ENCODE measurements around the gene SSBP2. TPM values are rescaled to one million over a fixed set of nuclear protein-coding genes. Genes with fewer than 3 reads are reported as not detected.

The SSBP2 gene
- total and polyA plus RNA-seq, 4 donors = 17.2 to 99.9 (median 27.3) TPM

DNA sequence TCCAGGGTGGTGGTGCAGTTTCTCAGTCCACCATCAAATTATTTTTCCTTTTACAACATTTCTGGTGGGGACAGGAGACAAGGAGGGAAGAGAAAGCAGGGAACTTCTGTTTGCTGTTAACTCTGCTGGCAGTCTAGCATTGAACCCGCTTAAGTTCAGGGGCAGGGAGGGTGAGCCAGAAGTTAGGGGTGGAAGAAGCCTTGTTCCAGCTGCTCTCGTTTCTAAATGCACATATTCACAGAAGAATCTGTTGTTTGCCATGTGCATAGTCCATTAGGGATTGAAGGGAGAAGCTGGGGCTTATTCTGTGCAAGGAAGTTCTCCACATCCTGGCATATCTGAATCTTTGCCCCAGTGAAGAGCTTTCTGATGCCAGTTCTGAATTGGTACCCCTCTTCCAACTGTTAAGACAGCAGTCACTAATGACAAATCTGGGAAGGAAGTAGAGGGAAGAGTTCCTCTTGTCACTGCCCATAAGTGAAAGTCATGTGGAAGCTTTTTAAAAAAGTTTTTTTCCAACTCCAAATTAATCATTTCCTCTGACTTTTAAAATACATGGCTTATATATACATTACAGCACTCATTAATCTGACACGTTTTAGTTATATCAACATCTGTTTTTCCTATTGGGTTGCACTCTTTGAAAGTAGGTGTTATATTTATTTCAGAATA lies 324.4 kb downstream of the SSBP2 start:
- no peak overlapping the region for H3K27ac ChIP-seq (ENCODE audit: low read depth in 1 of 2, low read length in 1 of 2)
- no peak overlapping the region for H3K4me3 ChIP-seq
- peaks cover 0 to 19% (median 9%) of the 10 kb centered on the region in 5 donors for H3K4me1 ChIP-seq (ENCODE audit: control insufficient read depth in 5 of 5, insufficient read depth in 5 of 5, low read length in 5 of 5)
- TF ChIP-seq, protein P1, sequence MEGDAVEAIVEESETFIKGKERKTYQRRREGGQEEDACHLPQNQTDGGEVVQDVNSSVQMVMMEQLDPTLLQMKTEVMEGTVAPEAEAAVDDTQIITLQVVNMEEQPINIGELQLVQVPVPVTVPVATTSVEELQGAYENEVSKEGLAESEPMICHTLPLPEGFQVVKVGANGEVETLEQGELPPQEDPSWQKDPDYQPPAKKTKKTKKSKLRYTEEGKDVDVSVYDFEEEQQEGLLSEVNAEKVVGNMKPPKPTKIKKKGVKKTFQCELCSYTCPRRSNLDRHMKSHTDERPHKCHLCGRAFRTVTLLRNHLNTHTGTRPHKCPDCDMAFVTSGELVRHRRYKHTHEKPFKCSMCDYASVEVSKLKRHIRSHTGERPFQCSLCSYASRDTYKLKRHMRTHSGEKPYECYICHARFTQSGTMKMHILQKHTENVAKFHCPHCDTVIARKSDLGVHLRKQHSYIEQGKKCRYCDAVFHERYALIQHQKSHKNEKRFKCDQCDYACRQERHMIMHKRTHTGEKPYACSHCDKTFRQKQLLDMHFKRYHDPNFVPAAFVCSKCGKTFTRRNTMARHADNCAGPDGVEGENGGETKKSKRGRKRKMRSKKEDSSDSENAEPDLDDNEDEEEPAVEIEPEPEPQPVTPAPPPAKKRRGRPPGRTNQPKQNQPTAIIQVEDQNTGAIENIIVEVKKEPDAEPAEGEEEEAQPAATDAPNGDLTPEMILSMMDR (IDR thresholded peaks at IDR 0.05; ENCODE audit: control extremely low read depth, extremely low read depth) = no peak
- H3K36me3 ChIP-seq (ENCODE audit: control insufficient read depth in 4 of 4, insufficient read depth in 4 of 4, low read length in 4 of 4) = peaks cover 0 to 6% (median under 1%) of the 10 kb centered on the region in 4 donors
- ATAC-seq (ENCODE audit: insufficient read depth, low FRiP score) = no peak
- DNase-seq = peak; percentile 52 to 87 (median 79)
- no peaks in the 10 kb centered on the region for H3K9me3 ChIP-seq (ENCODE audit: control insufficient read depth in 4 of 4, insufficient read depth in 3 of 4, low read length in 3 of 4)
- no peak overlapping the region for H3K9ac ChIP-seq (ENCODE audit: insufficient read depth in 1 of 2, low read length in 2 of 2)
- WGBS, 2 donors = 50 to 58% methylated on average over 3 of the region's 3 CpGs
- H3K27me3 ChIP-seq (ENCODE audit: control insufficient read depth in 3 of 3, insufficient read depth in 3 of 3, low read length in 2 of 3) = no peaks in the 10 kb centered on the region

DNA sequence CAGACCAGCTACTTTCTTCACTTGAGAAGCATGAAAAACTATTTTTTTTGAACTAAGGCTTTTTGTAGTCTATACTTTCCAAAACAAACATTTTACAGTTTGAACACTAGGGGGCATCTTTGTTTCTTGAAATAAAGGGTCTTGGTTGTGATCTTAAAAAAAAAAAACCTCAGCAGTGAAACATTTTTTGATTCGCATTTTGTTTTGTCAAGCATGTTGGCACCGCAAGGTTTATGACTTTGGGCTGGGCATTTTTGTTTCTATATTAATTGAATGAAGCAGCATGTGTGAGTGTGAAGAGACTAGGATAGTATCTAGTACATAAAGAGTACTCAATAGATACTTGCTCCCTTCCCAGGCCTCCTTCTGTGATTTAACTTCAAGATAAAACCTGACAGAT lies 325.3 kb downstream of the SSBP2 start:
- TF ChIP-seq, protein P1 (IDR thresholded peaks at IDR 0.05; ENCODE audit: control extremely low read depth, extremely low read depth) = peak; percentile 51
- Histone ChIP-seq H3K4me3 (no peak overlapping the region), H3K27ac (ENCODE audit: low read depth in 1 of 2, low read length in 1 of 2) (no peak overlapping the region), H3K36me3 (ENCODE audit: control insufficient read depth in 4 of 4, insufficient read depth in 4 of 4, low read length in 4 of 4) (peaks cover 0 to 6% (median 1%) of the 10 kb centered on the region in 4 donors), H3K9me3 (ENCODE audit: control insufficient read depth in 4 of 4, insufficient read depth in 3 of 4, low read length in 3 of 4) (no peaks in the 10 kb centered on the region), H3K9ac (ENCODE audit: insufficient read depth in 1 of 2, low read length in 2 of 2) (no peak overlapping the region), H3K27me3 (ENCODE audit: control insufficient read depth in 3 of 3, insufficient read depth in 3 of 3, low read length in 2 of 3) (no peaks in the 10 kb centered on the region), H3K4me1 (ENCODE audit: control insufficient read depth in 5 of 5, insufficient read depth in 5 of 5, low read length in 5 of 5) (peaks cover 0 to 19% (median 9%) of the 10 kb centered on the region in 5 donors)
- peak; percentile 17 to 79 (median 79) for DNase-seq
- ATAC-seq (ENCODE audit: insufficient read depth, low FRiP score) = peak; percentile 60
- WGBS, 2 donors = 6 to 10% methylated on average over 2 of the region's 2 CpGs

DNA sequence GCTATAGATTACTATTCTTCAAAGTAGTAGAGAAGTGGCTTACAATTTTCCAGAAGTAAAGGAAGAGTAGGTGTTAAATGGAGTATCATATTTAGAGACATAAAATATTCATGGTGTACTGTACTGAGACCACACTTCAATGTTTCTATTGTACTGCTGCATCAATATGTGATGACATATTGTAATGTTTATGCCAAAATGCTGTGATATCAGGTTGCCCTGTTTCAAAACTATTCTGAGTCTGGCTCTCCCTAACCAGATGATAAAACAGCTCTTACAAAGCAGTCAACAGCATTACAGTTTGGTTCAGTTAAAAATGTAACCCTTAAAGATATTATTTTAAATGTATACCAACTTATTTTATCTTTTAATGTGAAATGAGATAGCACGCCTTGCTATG lies 326.2 kb downstream of the SSBP2 start:
- Histone ChIP-seq H3K27ac (ENCODE audit: low read depth in 1 of 2, low read length in 1 of 2) (no peak overlapping the region), H3K4me1 (ENCODE audit: control insufficient read depth in 5 of 5, insufficient read depth in 5 of 5, low read length in 5 of 5) (peaks cover 0 to 19% (median 9%) of the 10 kb centered on the region in 5 donors), H3K36me3 (ENCODE audit: control insufficient read depth in 4 of 4, insufficient read depth in 4 of 4, low read length in 4 of 4) (peaks cover 0 to 9% (median 3%) of the 10 kb centered on the region in 4 donors), H3K9ac (ENCODE audit: insufficient read depth in 1 of 2, low read length in 2 of 2) (no peak overlapping the region), H3K9me3 (ENCODE audit: control insufficient read depth in 4 of 4, insufficient read depth in 3 of 4, low read length in 3 of 4) (no peaks in the 10 kb centered on the region), H3K4me3 (no peak overlapping the region), H3K27me3 (ENCODE audit: control insufficient read depth in 3 of 3, insufficient read depth in 3 of 3, low read length in 2 of 3) (no peaks in the 10 kb centered on the region)
- 95 to 98% methylated on average over 1 of the region's 1 CpG for WGBS, 2 donors
- TF ChIP-seq, protein P1 (IDR thresholded peaks at IDR 0.05; ENCODE audit: control extremely low read depth, extremely low read depth) = no peak
- ATAC-seq (ENCODE audit: insufficient read depth, low FRiP score) = no peak
- DNase-seq = no peak

All from lung (tissue), 12 donors.